GF-D8 (cell line): ENCODE data around the gene ZNF407.
"Not testable (repeated sequence)": the region's sequence is repeated elsewhere in the genome, so short reads cannot be mapped to it uniquely, and the experiment has no call there.

Experiments
- DNase-seq: peaks from one replicate; lab custom pipeline; 2025; lab: John Stamatoyannopoulos, UW

ZNF407 gene

GRCh38 chr18:74597662-74598349 is at the start of gene ZNF407:
Gene ZNF407 (plus strand): TSS chr18:74597870. CDS start chr18:74631020, 33,150 bp downstream.
- DNase-seq = peak; percentile 85

DNA sequence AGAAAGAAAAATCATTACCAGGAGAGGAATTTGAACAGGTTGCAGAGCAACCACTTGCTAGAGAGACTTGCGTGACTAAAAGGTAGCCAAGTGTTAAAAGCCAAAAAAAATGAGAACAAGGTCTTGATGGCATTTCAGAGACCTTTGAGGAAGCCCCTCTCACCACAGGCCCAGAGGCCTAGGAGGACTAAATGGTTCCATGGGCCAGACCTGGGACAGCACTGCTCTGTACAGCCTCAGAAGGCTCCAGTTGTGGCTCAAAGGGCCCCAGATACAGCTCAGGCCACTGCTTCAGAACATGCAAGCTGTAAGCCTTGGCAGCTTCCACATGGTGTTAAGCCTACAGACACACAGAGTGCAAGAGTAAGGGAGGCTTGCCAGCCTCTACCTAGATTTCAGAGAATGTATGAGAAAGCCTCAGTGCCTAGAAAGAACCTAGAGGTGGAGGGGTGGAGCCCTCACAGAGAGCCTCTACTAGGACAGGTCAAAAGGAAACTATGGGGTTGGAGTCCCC is 48.0 kb upstream of the ZNF407 start:
- no peak for DNase-seq

GRCh38 chr18:74550886-74551285 is 46.8 kb upstream of the ZNF407 start:
- no peak for DNase-seq

GRCh38 chr18:74551452-74551851 is 46.2 kb upstream of the ZNF407 start:
- DNase-seq = no peak

- DNase-seq = peak; percentile 62
Observed at GRCh38 chr18:74551936-74552555, 45.6 kb upstream of the ZNF407 start.

GRCh38 chr18:74556126-74556525 is 41.5 kb upstream of the ZNF407 start:
- no peak for DNase-seq

DNA sequence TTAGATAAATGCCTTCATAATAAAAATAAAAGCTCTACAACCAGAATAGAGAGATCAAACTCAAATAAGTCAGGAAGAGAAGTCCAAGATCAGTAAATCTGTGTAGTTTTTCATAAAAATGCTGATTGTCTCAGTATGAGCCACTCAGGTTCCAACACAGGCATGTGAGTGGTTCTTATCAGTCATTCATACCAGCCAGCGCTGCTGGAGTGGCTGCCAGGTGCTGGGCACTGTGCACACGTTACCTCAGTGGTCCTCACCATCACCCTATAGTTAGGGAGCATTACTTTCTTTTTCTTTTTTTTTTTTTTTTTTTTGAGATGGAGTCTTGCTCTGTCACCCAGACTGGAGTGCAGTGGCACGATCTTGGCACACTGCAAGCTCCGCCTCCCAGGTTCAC is 39.6 kb upstream of the ZNF407 start:
- no peak for DNase-seq

DNA sequence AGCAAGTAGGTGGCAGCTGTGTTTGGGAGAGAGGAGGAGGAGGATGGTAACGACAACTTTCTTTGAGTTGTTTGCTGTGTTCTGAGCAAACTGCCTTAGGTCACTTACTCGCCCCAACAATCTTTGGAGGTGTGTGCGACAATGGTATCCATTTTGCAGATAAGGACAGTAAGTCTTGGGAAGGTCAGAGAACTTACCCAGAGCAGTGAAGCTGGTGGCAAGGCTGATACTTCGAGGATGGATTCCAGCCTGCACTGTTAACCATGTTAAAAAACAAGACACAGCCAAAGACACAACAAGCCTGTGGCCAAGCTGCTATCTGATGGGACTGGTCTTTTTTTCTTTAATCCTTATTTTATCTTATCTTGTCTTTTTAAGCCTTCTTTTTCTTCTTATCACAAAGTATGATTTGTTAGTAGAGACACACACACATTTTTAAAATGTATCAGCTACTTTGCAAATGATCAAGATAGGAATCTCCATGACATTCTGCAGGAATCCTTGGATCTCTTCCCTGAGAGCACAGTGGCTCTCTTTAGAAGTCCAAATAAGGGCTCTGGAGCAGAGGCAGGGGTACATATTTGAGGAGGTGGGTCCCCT is 35.4 kb upstream of the ZNF407 start:
- DNase-seq = no peak

GRCh38 chr18:74562775-74563174 is 34.9 kb upstream of the ZNF407 start:
- no peak for DNase-seq

- no peak for DNase-seq
Observed at GRCh38 chr18:74563999-74564398, 33.7 kb upstream of the ZNF407 start.

DNA sequence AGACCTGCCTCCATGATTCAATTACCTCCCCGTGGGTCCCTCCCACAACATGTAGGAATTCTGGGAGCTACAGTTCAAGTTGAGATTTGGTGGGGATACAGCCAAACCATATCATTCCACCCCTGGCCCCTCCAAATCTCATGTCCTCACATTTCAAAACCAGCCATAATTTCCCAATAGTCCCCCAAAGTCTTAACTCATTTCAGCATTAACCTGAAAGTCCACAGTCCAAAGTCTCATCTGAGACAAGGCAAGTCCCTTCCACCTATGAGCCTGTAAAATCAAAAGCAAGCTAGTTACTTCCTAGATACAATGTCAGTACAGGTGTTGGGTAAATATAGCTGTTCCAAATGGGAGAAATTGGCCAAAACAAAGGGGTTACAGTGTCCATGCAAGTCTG is 32.5 kb upstream of the ZNF407 start:
- DNase-seq = not testable (repeated sequence)

- not testable (repeated sequence) for DNase-seq
Observed at GRCh38 chr18:74565993-74566392, 31.7 kb upstream of the ZNF407 start.

DNA sequence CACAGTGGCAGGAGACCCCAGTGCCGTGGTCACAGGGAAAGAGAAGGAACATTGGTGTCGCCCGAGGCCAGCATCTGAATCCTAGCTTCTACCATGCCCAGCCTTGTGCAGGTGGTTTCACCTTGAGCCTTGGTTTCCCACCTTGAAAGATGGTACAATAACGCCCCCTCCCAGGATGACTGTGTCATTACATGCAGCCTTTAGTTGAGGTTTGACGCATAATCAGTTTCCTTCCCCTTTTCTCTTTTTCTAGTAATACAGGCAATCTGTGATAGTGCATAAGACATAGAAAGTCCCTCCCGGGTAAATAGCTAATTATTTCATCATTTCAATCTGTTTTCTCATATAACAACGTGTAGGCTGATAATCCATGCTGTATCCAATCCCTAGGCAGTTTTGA is 29.8 kb upstream of the ZNF407 start:
- no peak for DNase-seq

- DNase-seq = no peak
Observed at GRCh38 chr18:74569401-74569800, 28.3 kb upstream of the ZNF407 start.

DNA sequence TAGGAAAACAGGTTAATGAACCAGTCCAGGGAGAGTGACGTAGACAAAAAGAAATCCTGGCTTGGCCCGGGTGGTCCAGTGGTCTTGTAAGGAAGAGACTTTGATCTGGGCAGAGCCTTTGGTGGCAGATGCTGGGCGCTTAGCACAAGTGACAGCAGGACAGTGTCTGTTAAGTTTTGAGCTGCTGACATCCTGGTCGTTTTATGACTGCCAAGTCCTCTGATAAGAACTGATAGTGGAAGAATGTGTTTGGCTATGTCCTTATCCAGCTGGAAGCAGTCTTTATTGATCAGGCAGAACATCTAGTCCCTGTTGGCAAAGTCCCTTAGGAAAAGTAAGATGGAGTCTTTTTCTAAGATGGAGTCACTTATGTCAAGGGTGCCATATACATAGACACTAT is 27.4 kb upstream of the ZNF407 start:
- no peak for DNase-seq

DNA sequence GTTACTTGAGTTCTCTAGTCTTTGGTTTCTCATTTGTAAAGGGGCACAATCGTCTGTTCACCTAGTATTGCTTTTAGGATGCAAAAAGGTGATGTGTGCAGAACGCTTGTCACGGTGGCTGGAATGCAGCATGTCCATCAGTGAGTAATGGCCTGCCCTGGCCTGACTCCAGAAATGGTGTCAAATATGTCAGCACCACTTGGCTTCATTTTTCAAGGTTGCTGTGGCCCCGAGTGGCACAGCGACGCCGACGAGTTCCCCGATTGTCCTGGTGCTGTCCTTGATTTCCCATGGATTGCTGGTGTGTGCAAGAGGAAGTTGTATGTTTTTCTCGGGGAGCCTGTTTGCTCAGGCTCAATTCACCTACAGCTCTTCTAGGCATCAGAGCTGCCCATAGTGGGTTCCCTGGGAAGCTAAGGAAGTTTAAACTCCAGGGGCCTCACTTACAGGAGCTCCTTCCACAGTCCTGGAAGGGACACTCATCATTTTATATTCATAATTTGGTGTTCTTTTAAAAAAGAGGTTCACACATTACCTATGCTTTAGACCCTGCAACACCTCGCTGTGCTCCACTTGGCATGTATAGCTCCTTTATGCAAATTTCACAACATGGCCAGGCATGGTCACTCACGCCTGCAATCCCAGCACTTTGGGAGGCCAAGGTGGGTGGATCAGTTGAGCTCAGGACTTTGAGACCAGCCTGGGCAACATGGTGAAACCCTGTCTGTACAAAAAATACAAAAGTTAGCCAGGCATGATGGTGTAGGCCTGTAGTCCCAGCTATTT is 25.6 kb upstream of the ZNF407 start:
- DNase-seq = no peak

GRCh38 chr18:74573053-74573452 is 24.6 kb upstream of the ZNF407 start:
- no peak for DNase-seq

GRCh38 chr18:74574916-74575315 is 22.8 kb upstream of the ZNF407 start:
- DNase-seq = no peak

GRCh38 chr18:74577019-74577418 is 20.7 kb upstream of the ZNF407 start:
- DNase-seq = no peak

DNA sequence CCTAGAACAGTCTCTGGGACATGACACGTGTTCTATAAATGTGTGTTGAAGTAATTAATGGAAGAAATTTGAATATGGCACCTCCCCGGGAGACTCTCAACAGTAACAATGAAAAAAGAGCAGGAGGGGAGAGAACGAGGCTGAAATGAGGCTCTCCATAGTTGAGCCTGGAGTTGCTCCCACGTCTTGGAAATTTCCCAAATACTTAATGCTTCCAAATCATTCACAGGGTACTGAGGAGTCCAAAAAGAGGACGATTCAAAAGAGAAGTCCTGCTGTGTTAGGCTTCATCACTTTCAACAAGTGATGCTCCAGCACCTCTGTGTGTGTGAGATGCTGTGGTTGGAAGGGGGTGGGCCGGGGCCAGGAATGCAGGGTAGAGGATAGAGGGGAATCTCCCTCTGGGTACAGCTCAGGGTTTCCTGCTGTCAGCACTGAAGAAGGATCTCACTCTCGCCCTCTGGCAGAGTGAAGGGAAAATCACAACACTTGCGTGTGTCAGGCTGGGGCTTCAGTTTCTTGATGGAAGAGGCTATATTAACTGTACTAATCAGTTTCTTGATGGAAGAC is 18.1 kb upstream of the ZNF407 start:
- no peak for DNase-seq

DNA sequence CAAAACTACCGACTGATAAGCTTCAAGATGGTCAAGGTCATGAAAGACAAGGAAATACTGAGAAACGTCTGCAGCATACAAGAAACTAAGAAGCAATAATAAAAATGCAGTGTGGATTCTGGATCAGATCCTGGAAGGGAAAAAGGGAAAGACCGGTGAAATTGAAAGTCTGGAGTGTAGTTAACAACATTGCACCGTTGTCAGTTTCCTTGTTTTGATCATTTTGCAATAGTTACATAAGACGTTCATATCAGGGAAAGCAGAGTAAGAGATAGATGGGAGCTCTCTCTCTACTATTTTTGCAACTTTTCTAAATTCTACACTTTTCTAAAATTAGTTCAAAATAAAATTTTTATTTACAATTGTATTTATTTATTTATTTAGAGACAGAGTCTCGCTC is 15.0 kb upstream of the ZNF407 start:
- no peak for DNase-seq

- DNase-seq = no peak
Observed at GRCh38 chr18:74587441-74587840, 10.2 kb upstream of the ZNF407 start.
